Activated T-cell treated with anti-CD3 and anti-CD28 coated beads for 48 hours (primary cell): Measurements from ENCODE around the gene ATXN10.
"Not testable (repeated sequence)": the region's sequence is repeated elsewhere in the genome, so short reads cannot be mapped to it uniquely, and the experiment has no call there.

ENCODE experiments used
- DNase-seq: peaks from one replicate; pipeline ENCODE4 v3.0.0-alpha.2; 2020; ENCODE audit warnings: low read depth

Gene ATXN10

GRCh38 chr22:45678961-45679912 lies 7.6 kb downstream of the ATXN10 start:
- DNase-seq = no peak

- no peak for DNase-seq
Observed at GRCh38 chr22:45680932-45681700, 9.5 kb downstream of the ATXN10 start.

GRCh38 chr22:45682064-45682463 lies 10.4 kb downstream of the ATXN10 start:
- no peak for DNase-seq

- not testable (repeated sequence) for DNase-seq
Observed at GRCh38 chr22:45682773-45683172, 11.1 kb downstream of the ATXN10 start.

- no peak for DNase-seq
Observed at GRCh38 chr22:45683248-45683647, 11.6 kb downstream of the ATXN10 start.

- DNase-seq = no peak
Observed at GRCh38 chr22:45683680-45684079, 12.0 kb downstream of the ATXN10 start.

- no peak for DNase-seq
Observed at GRCh38 chr22:45684169-45684568, 12.5 kb downstream of the ATXN10 start.

GRCh38 chr22:45684752-45685574 lies 13.3 kb downstream of the ATXN10 start:
- DNase-seq = no peak

GRCh38 chr22:45686004-45686403 lies 14.4 kb downstream of the ATXN10 start:
- DNase-seq = no peak

GRCh38 chr22:45686836-45687235 lies 15.2 kb downstream of the ATXN10 start:
- no peak for DNase-seq

- no peak for DNase-seq
Observed at GRCh38 chr22:45688600-45689080, 17.0 kb downstream of the ATXN10 start.

- DNase-seq = no peak
Observed at GRCh38 chr22:45689211-45689610, 17.6 kb downstream of the ATXN10 start.

GRCh38 chr22:45690008-45690407 lies 18.4 kb downstream of the ATXN10 start:
- no peak for DNase-seq

GRCh38 chr22:45692549-45692948 lies 20.9 kb downstream of the ATXN10 start:
- DNase-seq = no peak

GRCh38 chr22:45693835-45694234 lies 22.2 kb downstream of the ATXN10 start:
- no peak for DNase-seq

- DNase-seq = no peak
Observed at GRCh38 chr22:45696227-45696626, 24.6 kb downstream of the ATXN10 start.

GRCh38 chr22:45698094-45698493 lies 26.5 kb downstream of the ATXN10 start:
- DNase-seq = no peak

GRCh38 chr22:45702981-45703380 lies 31.3 kb downstream of the ATXN10 start:
- no peak for DNase-seq

GRCh38 chr22:45703758-45704157 lies 32.1 kb downstream of the ATXN10 start:
- DNase-seq = no peak

GRCh38 chr22:45704648-45705047 lies 33.0 kb downstream of the ATXN10 start:
- no peak for DNase-seq

- no peak for DNase-seq
Observed at GRCh38 chr22:45707605-45708004, 36.0 kb downstream of the ATXN10 start.

GRCh38 chr22:45708145-45708544 lies 36.5 kb downstream of the ATXN10 start:
- DNase-seq = no peak
